CD4-positive, alpha-beta T cell (primary cell): ENCODE results near the gene LGI2. TPM values are rescaled to one million over a fixed set of nuclear protein-coding genes. Genes with fewer than 3 reads are reported as not detected.

Experiments used
- ATAC-seq: fragments of 200-7000 bp; cut with Tn5 transposase; one replicate; pipeline ENCODE4 v1.10.0; 2022; ENCODE audit warnings: mild to moderate bottlenecking; ENCODE audit not compliant: poor library complexity
- CTCF ChIA-PET: fragments of 350-600 bp; sonication (Branson Sonifier 250); formaldehyde crosslinking; loops from one replicate; lab custom pipeline; 2021; ENCODE audit warnings: antibody characterized with exemption, inconsistent platforms; lab: Charles Lee
- POLR2A ChIA-PET: fragments of 350-600 bp; sonication (Branson Sonifier 250); formaldehyde crosslinking; loops from one replicate; lab custom pipeline; 2021; ENCODE audit warnings: antibody characterized with exemption, inconsistent platforms; lab: Charles Lee
- DNase-seq, 14 experiments: peaks; one replicate each; pipeline ENCODE4 v3.0.0-alpha.2; 2013 to 2020; ENCODE audit warnings: mixed read lengths in 2 of 14
- H3K27ac ChIP-seq, 2 donors: one replicate each; pipeline versions ENCODE4 v1.5.1 to v1.7.0; 2013; ENCODE audit warnings: low read length in 2 of 2, low read depth in 1 of 2, mild to moderate bottlenecking in 1 of 2
- H3K27me3 ChIP-seq, 2 experiments: 1 replicate in 1 of 2; 2 replicates in 1 of 2; pipeline versions ENCODE4 v1.6.1 to v1.7.0; 2013; ENCODE audit warnings: low read length in 2 of 2, control low read depth in 1 of 2, mild to moderate bottlenecking in 1 of 2, moderate library complexity in 1 of 2; ENCODE audit not compliant: insufficient read depth in 2 of 2, control insufficient read depth in 1 of 2
- H3K36me3 ChIP-seq: one replicate; pipeline ENCODE4 v1.6.1; 2013; ENCODE audit warnings: low read length, control low read depth; ENCODE audit not compliant: insufficient read depth
- H3K4me1 ChIP-seq: one replicate; pipeline ENCODE4 v1.6.1; 2013; ENCODE audit warnings: low read length, control low read depth; ENCODE audit not compliant: insufficient read depth
- H3K4me3 ChIP-seq: one replicate; pipeline ENCODE4 v1.5.1; 2013; ENCODE audit warnings: mild to moderate bottlenecking, low read length, moderate library complexity
- H3K9me3 ChIP-seq, 2 experiments: 1 replicate in 1 of 2; 2 replicates in 1 of 2; pipeline versions ENCODE4 v1.6.1 to v1.7.0; 2013; ENCODE audit warnings: low read length in 2 of 2, mild to moderate bottlenecking in 2 of 2, control low read depth in 1 of 2, moderate library complexity in 1 of 2; ENCODE audit not compliant: control insufficient read depth in 1 of 2, insufficient read depth in 1 of 2
- H3K27ac Mint-ChIP-seq: one replicate; pipeline ENCODE4 v1.8.0; 2020; ENCODE audit warnings: mixed read lengths
- H3K27me3 Mint-ChIP-seq: one replicate; pipeline ENCODE4 v1.8.0; 2021; ENCODE audit warnings: mixed read lengths
- H3K36me3 Mint-ChIP-seq: one replicate; pipeline ENCODE4 v1.8.0; 2021; ENCODE audit warnings: low read depth, mixed read lengths
- H3K4me1 Mint-ChIP-seq: one replicate; pipeline ENCODE4 v1.8.0; 2021; ENCODE audit warnings: low read depth, mixed read lengths
- H3K4me3 Mint-ChIP-seq: one replicate; pipeline ENCODE4 v1.8.0; 2020; ENCODE audit warnings: mild to moderate bottlenecking, mixed read lengths
- H3K9me3 Mint-ChIP-seq: one replicate; pipeline ENCODE4 v1.8.0; 2020; ENCODE audit warnings: mixed read lengths
- CTCF ChIP-seq: fragments of 200-600 bp; IDR thresholded peaks from one replicate; pipeline ENCODE4 v1.8.0; 2022; ENCODE audit warnings: antibody characterized with exemption, mild to moderate bottlenecking
- intact Hi-C, 2 experiments: fragments of 100-400 bp; cut with DNase I in 1 of 2; cut with micrococcal nuclease in 1 of 2; formaldehyde crosslinking; loops; one replicate each; pipeline versions ENCODE4 v1.15.1 to v1.9.0; 2023 to 2025; cut with DNase I, micrococcal nuclease
- total RNA-seq, 174 experiments: library from RNA in 2 of 174; stranded (reverse) in 2 of 174; gene quantifications; one replicate each; pipeline ENCODE4 v1.2.3 and lab custom pipeline; 2021 to 2026

Gene LGI2
- total RNA-seq, 2 experiments from 2014 or later, result not detected

DNA sequence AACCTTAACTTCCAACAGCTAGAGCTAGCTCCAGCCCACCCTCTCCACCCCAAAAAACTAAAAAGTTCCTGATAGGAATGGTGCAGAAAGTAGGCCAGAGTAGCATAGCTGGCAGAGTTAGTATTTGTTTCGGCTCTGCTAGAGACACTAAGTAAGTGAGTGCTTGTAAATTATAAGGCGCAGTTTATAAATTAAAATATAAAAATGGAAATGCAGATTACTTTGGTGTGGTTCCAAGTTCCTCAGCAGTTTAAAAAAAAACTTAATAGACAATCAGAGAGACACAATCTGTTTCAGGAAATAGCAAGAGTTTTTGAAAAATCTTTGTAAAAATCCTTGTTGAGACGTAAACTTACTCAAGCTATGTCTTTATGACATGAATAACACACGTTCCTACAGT lies 2.8 kb upstream of the LGI2 start:
- H3K4me3 Mint-ChIP-seq, result no peak overlapping the region
- no peaks in the 10 kb centered on the region for H3K36me3 Mint-ChIP-seq
- peaks cover 0 to 21% of the 10 kb centered on the region in 2 experiments for H3K9me3 ChIP-seq
- no peak overlapping the region for H3K27ac Mint-ChIP-seq
- CTCF ChIA-PET, result no interaction called here
- intact Hi-C loops, result no loop called here
- ATAC-seq (no peak), DNase-seq (no peak)
- TF ChIP-seq CTCF, result no peak
- no peak overlapping the region for H3K4me3 ChIP-seq
- peaks cover 8% of the 10 kb centered on the region for H3K4me1 ChIP-seq
- no peak overlapping the region for H3K27ac ChIP-seq
- peaks cover 75% of the 10 kb centered on the region for H3K27me3 Mint-ChIP-seq
- POLR2A ChIA-PET, result no interaction called here
- peaks cover 35 to 37% of the 10 kb centered on the region in 2 experiments for H3K27me3 ChIP-seq
- H3K4me1 Mint-ChIP-seq, result peaks cover 5% of the 10 kb centered on the region
- H3K9me3 Mint-ChIP-seq, result no peaks in the 10 kb centered on the region
- H3K36me3 ChIP-seq, result no peaks in the 10 kb centered on the region

DNA sequence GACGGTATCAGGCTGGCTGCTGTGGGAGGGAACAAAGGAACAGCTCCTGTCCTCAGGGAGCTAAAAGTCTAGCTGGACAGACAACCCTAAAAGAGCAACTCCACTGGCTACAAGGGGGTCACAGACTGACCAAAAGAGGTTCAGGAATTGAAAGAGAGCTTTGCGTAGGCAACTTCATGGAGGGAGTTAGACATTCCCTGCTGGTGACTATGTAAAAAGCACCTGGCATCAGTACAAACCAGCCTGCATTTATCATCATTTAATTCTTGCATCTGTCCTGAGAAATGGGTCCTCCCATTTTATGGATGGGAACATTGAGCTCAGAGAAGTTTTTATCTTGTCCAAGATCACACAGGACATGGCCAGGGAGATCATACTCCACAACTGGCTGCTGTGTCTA lies 1.4 kb upstream of the LGI2 start:
- no peak for DNase-seq
- Mint-ChIP-seq H3K36me3 (no peaks in the 10 kb centered on the region), H3K27ac (no peak overlapping the region), H3K9me3 (no peaks in the 10 kb centered on the region), H3K27me3 (peaks cover 82% of the 10 kb centered on the region), H3K4me1 (peaks cover 5% of the 10 kb centered on the region), H3K4me3 (no peak overlapping the region)
- no peak for ATAC-seq
- intact Hi-C loops, result no loop called here
- Histone ChIP-seq H3K27ac (no peak overlapping the region), H3K36me3 (no peaks in the 10 kb centered on the region), H3K9me3 (peaks cover 0 to 21% of the 10 kb centered on the region in 2 experiments), H3K4me1 (peaks cover 8% of the 10 kb centered on the region), H3K27me3 (peaks cover 42 to 49% of the 10 kb centered on the region in 2 experiments), H3K4me3 (no peak overlapping the region)
- no peak for TF ChIP-seq CTCF
- CTCF ChIA-PET, result no interaction called here
- POLR2A ChIA-PET, result no interaction called here

GRCh38 chr4:25031077-25031621 lies 403 bp upstream of the LGI2 start:
- Histone ChIP-seq H3K9me3 (peaks cover 0 to 21% of the 10 kb centered on the region in 2 experiments), H3K4me1 (peaks cover 8% of the 10 kb centered on the region), H3K36me3 (no peaks in the 10 kb centered on the region), H3K27ac (no peak overlapping the region), H3K27me3 (peaks cover 45 to 57% of the 10 kb centered on the region in 2 experiments), H3K4me3 (no peak overlapping the region)
- peaks cover 86% of the 10 kb centered on the region for H3K27me3 Mint-ChIP-seq
- POLR2A ChIA-PET, result no interaction called here
- H3K4me3 Mint-ChIP-seq, result no peak overlapping the region
- peaks cover 5% of the 10 kb centered on the region for H3K4me1 Mint-ChIP-seq
- no peak for ATAC-seq
- CTCF ChIA-PET, result no interaction called here
- H3K27ac Mint-ChIP-seq, result no peak overlapping the region
- no peak for TF ChIP-seq CTCF
- no peaks in the 10 kb centered on the region for H3K36me3 Mint-ChIP-seq
- no peaks in the 10 kb centered on the region for H3K9me3 Mint-ChIP-seq
- intact Hi-C loops, result no loop called here
- DNase-seq, result no peak
